Measurements from ENCODE around the gene MTG1.

Gene MTG1

GRCh38 chr10:133378251-133379096 lies 15.5 kb upstream of the MTG1 start:
- TF ChIP-seq CTCF (IDR thresholded peaks at IDR 0.05), result no peak

- no peak for TF ChIP-seq CTCF (IDR thresholded peaks at IDR 0.05)
Measured at GRCh38 chr10:133379152-133379800, 14.7 kb upstream of the MTG1 start, which contains the start of gene PAOX. Gene PAOX, plus strand, starts transcription at chr10:133379262. Its CDS starts 55 bp downstream, at chr10:133379317.

- no peak for TF ChIP-seq CTCF (IDR thresholded peaks at IDR 0.05)
Measured at GRCh38 chr10:133379801-133380666, 13.9 kb upstream of the MTG1 start.

- TF ChIP-seq CTCF (IDR thresholded peaks at IDR 0.05), result no peak
Measured at GRCh38 chr10:133381036-133381435, 12.9 kb upstream of the MTG1 start.

GRCh38 chr10:133383551-133383950 lies 10.4 kb upstream of the MTG1 start:
- TF ChIP-seq CTCF (IDR thresholded peaks at IDR 0.05), result no peak

- TF ChIP-seq CTCF (IDR thresholded peaks at IDR 0.05), result no peak
Measured at GRCh38 chr10:133384071-133384470, 9.9 kb upstream of the MTG1 start.

GRCh38 chr10:133385214-133385613 lies 8.7 kb upstream of the MTG1 start:
- TF ChIP-seq CTCF (IDR thresholded peaks at IDR 0.05), result no peak
